Mesothelial cell of epicardium (in vitro differentiated cells): ENCODE data around the gene CEP78. TPM values are rescaled to one million over a fixed set of nuclear protein-coding genes. Genes with fewer than 3 reads are reported as not detected.

Experiments used
- DNase-seq, 2 experiments: peaks; one replicate each; pipeline ENCODE4 v3.0.0; 2021; ENCODE audit warnings: low spot score in 2 of 2; ENCODE audit not compliant: unreplicated experiment in 2 of 2
- H3K27ac Mint-ChIP-seq: 2 replicates; pipeline ENCODE4 v1.8.0; 2021; ENCODE audit warnings: mixed read lengths
- H3K27me3 Mint-ChIP-seq: 2 replicates; pipeline ENCODE4 v1.8.0; 2021; ENCODE audit warnings: low read depth, mixed read lengths
- H3K36me3 Mint-ChIP-seq: 2 replicates; pipeline ENCODE4 v1.8.0; 2021; ENCODE audit warnings: mixed read lengths
- H3K4me1 Mint-ChIP-seq: 2 replicates; pipeline ENCODE4 v1.8.0; 2021; ENCODE audit warnings: mixed read lengths
- H3K4me3 Mint-ChIP-seq: 2 replicates; pipeline ENCODE4 v1.8.0; 2021; ENCODE audit warnings: mild to moderate bottlenecking, moderate library complexity, mixed read lengths
- H3K9me3 Mint-ChIP-seq: 2 replicates; pipeline ENCODE4 v1.8.0; 2021; ENCODE audit warnings: mixed read lengths
- CTCF ChIP-seq: fragments of 200-600 bp; sonication (generic); IDR thresholded peaks from one replicate; pipeline ENCODE4 v1.5.0; 2021; ENCODE audit warnings: antibody characterized with exemption; ENCODE audit not compliant: unreplicated experiment
- total RNA-seq: library from RNA; stranded (reverse); gene quantifications from 3 replicates; pipeline ENCODE4 v1.2.1, GENCODE V29; 2021

The CEP78 gene
- total RNA-seq, 1 donor from 2014 or later, result 40.9 TPM

- no peak for DNase-seq
- no peaks in the 10 kb centered on the region for H3K9me3 Mint-ChIP-seq
- H3K4me1 Mint-ChIP-seq, result peaks cover 3% of the 10 kb centered on the region
- no peak overlapping the region for H3K27ac Mint-ChIP-seq
- H3K27me3 Mint-ChIP-seq, result no peaks in the 10 kb centered on the region
- TF ChIP-seq CTCF, result no peak
- peaks cover 21% of the 10 kb centered on the region for H3K36me3 Mint-ChIP-seq
- no peak overlapping the region for H3K4me3 Mint-ChIP-seq
Observed at GRCh38 chr9:78311075-78311474, 75.2 kb downstream of the CEP78 start.

- TF ChIP-seq CTCF, result no peak
- Mint-ChIP-seq H3K4me3 (no peak overlapping the region), H3K27me3 (no peaks in the 10 kb centered on the region), H3K36me3 (peaks cover 22% of the 10 kb centered on the region), H3K9me3 (no peaks in the 10 kb centered on the region), H3K27ac (no peak overlapping the region), H3K4me1 (peaks cover 3% of the 10 kb centered on the region)
- DNase-seq, result no peak
Observed at GRCh38 chr9:78311886-78312524, 76.1 kb downstream of the CEP78 start.

- H3K27me3 Mint-ChIP-seq, result no peaks in the 10 kb centered on the region
- H3K9me3 Mint-ChIP-seq, result peaks cover 2% of the 10 kb centered on the region
- peaks cover 3% of the 10 kb centered on the region for H3K4me1 Mint-ChIP-seq
- no peak for TF ChIP-seq CTCF
- no peak overlapping the region for H3K4me3 Mint-ChIP-seq
- H3K27ac Mint-ChIP-seq, result no peak overlapping the region
- peak in 1 of 2 experiments; percentile 17 for DNase-seq
- peaks cover 37% of the 10 kb centered on the region for H3K36me3 Mint-ChIP-seq
Observed at GRCh38 chr9:78314550-78314949, 78.7 kb downstream of the CEP78 start.

GRCh38 chr9:78314953-78315870 is 79.3 kb downstream of the CEP78 start:
- no peak overlapping the region for H3K4me3 Mint-ChIP-seq
- H3K9me3 Mint-ChIP-seq, result peaks cover 8% of the 10 kb centered on the region
- no peak for TF ChIP-seq CTCF
- H3K36me3 Mint-ChIP-seq, result peaks cover 40% of the 10 kb centered on the region
- H3K27ac Mint-ChIP-seq, result no peak overlapping the region
- H3K4me1 Mint-ChIP-seq, result peaks cover 3% of the 10 kb centered on the region
- peak in 1 of 2 experiments; percentile 16 for DNase-seq
- H3K27me3 Mint-ChIP-seq, result no peaks in the 10 kb centered on the region

GRCh38 chr9:78316166-78316892 is 80.5 kb downstream of the CEP78 start:
- Mint-ChIP-seq H3K27me3 (no peaks in the 10 kb centered on the region), H3K4me3 (no peak overlapping the region), H3K27ac (no peak overlapping the region), H3K4me1 (peaks cover 3% of the 10 kb centered on the region), H3K9me3 (peaks cover 9% of the 10 kb centered on the region), H3K36me3 (peaks cover 45% of the 10 kb centered on the region)
- DNase-seq, result peak in 1 of 2 experiments; percentile 17
- TF ChIP-seq CTCF, result no peak
